ENCODE measurements around the gene C1orf210. TPM values are rescaled to one million over a fixed set of nuclear protein-coding genes. Genes with fewer than 3 reads are reported as not detected.
A peak's percentile ranks its signal among the peaks of the same experiment; 100 is the strongest.

Gene C1orf210
- total and polyA plus RNA-seq, 9 of the 15 experiments (the other 6 are each of a cell fraction or from before 2014, with no cell fraction given) = 0.21 TPM; not detected in 8

DNA sequence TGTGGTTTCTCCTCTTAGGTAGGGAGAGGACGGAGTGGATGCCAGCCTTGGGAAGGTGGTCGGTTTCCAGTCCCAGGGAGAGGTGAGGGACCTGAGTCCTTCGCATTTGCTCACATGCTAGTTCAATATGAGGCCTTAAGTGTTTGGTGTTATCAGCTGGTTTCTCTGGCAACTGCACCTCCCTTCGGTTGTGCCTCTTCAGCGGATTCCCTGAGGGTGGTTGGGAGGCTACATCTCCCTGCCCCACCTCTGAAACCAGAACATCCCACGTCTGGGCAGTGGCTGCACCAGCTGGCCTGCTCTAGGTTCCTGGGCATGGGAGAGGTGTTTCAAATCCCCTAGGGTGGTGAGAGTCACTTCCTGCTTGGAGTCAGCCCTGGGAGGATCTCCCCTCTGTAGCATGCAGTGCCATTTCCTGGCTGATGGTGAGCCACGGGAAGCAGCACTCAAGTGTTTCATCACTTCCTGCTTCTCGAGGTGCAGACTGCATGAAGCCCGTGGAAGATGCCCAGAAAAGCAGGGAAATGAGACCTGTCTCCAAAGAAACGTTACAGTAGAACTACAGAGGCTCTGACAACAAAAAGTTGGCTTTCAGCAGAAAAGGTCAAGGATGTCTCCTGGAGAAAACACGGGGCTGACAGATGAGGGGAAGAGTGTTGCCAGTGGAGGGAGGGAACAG, 11.1 kb downstream of the C1orf210 start (continued):
- TF ChIP-seq, protein P1, sequence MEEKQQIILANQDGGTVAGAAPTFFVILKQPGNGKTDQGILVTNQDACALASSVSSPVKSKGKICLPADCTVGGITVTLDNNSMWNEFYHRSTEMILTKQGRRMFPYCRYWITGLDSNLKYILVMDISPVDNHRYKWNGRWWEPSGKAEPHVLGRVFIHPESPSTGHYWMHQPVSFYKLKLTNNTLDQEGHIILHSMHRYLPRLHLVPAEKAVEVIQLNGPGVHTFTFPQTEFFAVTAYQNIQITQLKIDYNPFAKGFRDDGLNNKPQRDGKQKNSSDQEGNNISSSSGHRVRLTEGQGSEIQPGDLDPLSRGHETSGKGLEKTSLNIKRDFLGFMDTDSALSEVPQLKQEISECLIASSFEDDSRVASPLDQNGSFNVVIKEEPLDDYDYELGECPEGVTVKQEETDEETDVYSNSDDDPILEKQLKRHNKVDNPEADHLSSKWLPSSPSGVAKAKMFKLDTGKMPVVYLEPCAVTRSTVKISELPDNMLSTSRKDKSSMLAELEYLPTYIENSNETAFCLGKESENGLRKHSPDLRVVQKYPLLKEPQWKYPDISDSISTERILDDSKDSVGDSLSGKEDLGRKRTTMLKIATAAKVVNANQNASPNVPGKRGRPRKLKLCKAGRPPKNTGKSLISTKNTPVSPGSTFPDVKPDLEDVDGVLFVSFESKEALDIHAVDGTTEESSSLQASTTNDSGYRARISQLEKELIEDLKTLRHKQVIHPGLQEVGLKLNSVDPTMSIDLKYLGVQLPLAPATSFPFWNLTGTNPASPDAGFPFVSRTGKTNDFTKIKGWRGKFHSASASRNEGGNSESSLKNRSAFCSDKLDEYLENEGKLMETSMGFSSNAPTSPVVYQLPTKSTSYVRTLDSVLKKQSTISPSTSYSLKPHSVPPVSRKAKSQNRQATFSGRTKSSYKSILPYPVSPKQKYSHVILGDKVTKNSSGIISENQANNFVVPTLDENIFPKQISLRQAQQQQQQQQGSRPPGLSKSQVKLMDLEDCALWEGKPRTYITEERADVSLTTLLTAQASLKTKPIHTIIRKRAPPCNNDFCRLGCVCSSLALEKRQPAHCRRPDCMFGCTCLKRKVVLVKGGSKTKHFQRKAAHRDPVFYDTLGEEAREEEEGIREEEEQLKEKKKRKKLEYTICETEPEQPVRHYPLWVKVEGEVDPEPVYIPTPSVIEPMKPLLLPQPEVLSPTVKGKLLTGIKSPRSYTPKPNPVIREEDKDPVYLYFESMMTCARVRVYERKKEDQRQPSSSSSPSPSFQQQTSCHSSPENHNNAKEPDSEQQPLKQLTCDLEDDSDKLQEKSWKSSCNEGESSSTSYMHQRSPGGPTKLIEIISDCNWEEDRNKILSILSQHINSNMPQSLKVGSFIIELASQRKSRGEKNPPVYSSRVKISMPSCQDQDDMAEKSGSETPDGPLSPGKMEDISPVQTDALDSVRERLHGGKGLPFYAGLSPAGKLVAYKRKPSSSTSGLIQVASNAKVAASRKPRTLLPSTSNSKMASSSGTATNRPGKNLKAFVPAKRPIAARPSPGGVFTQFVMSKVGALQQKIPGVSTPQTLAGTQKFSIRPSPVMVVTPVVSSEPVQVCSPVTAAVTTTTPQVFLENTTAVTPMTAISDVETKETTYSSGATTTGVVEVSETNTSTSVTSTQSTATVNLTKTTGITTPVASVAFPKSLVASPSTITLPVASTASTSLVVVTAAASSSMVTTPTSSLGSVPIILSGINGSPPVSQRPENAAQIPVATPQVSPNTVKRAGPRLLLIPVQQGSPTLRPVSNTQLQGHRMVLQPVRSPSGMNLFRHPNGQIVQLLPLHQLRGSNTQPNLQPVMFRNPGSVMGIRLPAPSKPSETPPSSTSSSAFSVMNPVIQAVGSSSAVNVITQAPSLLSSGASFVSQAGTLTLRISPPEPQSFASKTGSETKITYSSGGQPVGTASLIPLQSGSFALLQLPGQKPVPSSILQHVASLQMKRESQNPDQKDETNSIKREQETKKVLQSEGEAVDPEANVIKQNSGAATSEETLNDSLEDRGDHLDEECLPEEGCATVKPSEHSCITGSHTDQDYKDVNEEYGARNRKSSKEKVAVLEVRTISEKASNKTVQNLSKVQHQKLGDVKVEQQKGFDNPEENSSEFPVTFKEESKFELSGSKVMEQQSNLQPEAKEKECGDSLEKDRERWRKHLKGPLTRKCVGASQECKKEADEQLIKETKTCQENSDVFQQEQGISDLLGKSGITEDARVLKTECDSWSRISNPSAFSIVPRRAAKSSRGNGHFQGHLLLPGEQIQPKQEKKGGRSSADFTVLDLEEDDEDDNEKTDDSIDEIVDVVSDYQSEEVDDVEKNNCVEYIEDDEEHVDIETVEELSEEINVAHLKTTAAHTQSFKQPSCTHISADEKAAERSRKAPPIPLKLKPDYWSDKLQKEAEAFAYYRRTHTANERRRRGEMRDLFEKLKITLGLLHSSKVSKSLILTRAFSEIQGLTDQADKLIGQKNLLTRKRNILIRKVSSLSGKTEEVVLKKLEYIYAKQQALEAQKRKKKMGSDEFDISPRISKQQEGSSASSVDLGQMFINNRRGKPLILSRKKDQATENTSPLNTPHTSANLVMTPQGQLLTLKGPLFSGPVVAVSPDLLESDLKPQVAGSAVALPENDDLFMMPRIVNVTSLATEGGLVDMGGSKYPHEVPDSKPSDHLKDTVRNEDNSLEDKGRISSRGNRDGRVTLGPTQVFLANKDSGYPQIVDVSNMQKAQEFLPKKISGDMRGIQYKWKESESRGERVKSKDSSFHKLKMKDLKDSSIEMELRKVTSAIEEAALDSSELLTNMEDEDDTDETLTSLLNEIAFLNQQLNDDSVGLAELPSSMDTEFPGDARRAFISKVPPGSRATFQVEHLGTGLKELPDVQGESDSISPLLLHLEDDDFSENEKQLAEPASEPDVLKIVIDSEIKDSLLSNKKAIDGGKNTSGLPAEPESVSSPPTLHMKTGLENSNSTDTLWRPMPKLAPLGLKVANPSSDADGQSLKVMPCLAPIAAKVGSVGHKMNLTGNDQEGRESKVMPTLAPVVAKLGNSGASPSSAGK (IDR thresholded peaks at IDR 0.05) = peak; percentile 78
- peak; percentile 57 for TF ChIP-seq ATF7 (IDR thresholded peaks at IDR 0.05)
- TF ChIP-seq GABPA (tag; conservative IDR thresholded peaks at IDR 0.05; ENCODE audit: low read depth) = peak; percentile 92
- 0 out of 2 replicates have a peak, but pooled peaks have one; percentile 37 for TF ChIP-seq TAF7 (tag; IDR thresholded peaks at IDR 0.05)
- no peak for TF ChIP-seq JUN (IDR thresholded peaks at IDR 0.05; ENCODE audit: borderline replicate concordance, low read depth, low read length)
- no peak for TF ChIP-seq JUN (CRISPR knock-in tag; IDR thresholded peaks at IDR 0.05; ENCODE audit: borderline replicate concordance)
- TF ChIP-seq BRD4 (IDR thresholded peaks at IDR 0.05) = no peak
